ENCODE data around the gene CSMD2.

Gene CSMD2

DNA sequence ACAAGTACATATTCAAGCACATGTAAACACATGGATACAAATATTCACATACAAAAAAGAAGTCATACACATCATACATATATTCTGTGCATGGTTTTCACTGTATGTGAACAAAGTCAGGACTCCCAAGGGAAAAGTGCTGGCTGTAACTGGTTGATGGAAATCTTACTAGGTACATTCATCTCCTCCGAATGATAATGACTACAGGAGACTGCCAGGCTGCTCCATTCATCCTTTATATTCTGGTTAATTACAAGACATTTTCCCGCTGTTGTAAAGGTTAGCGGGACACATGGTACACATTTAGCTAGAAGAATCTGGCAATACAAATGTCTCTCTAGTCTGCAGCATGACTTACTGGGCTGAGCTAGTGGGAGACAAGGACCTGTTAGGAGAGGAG is 327.4 kb downstream of the CSMD2 start:
- peaks cover 35% of the 10 kb centered on the region for H3K27me3 ChIP-seq (replicated peaks; ENCODE audit: insufficient read depth, low read length)
- no peaks in the 10 kb centered on the region for H3K9me2 ChIP-seq (replicated peaks; ENCODE audit: insufficient read depth, low read length)
- TF ChIP-seq EZH2phosphoT487 (IDR thresholded peaks at IDR 0.05; ENCODE audit: low read length) (no peak), EZH2 (optimal IDR thresholded peaks at IDR 0.05; ENCODE audit: low read depth, low read length) (no peak)
- TF ChIP-seq, protein P1, sequence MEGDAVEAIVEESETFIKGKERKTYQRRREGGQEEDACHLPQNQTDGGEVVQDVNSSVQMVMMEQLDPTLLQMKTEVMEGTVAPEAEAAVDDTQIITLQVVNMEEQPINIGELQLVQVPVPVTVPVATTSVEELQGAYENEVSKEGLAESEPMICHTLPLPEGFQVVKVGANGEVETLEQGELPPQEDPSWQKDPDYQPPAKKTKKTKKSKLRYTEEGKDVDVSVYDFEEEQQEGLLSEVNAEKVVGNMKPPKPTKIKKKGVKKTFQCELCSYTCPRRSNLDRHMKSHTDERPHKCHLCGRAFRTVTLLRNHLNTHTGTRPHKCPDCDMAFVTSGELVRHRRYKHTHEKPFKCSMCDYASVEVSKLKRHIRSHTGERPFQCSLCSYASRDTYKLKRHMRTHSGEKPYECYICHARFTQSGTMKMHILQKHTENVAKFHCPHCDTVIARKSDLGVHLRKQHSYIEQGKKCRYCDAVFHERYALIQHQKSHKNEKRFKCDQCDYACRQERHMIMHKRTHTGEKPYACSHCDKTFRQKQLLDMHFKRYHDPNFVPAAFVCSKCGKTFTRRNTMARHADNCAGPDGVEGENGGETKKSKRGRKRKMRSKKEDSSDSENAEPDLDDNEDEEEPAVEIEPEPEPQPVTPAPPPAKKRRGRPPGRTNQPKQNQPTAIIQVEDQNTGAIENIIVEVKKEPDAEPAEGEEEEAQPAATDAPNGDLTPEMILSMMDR (IDR thresholded peaks at IDR 0.05; ENCODE audit: low read length), result no peak
- H2AFZ ChIP-seq (ENCODE audit: low read length), result no peak overlapping the region
- no peak overlapping the region for H3K4me2 ChIP-seq (ENCODE audit: low read depth, low read length)
- DNase-seq, result no peak
- no peak overlapping the region for H3K9ac ChIP-seq (ENCODE audit: low read length)
- no peaks in the 10 kb centered on the region for H3K36me3 ChIP-seq (replicated peaks; ENCODE audit: insufficient read depth, low read length)
- no peaks in the 10 kb centered on the region for H4K20me1 ChIP-seq (ENCODE audit: insufficient read depth, low read length)
- H3K27ac ChIP-seq (ENCODE audit: low read length), result no peak overlapping the region
- H3K9me3 ChIP-seq (replicated peaks; ENCODE audit: insufficient read depth, low read length), result no peaks in the 10 kb centered on the region
- H3F3A ChIP-seq (ENCODE audit: insufficient read depth, low read length), result no peaks in the 10 kb centered on the region
- no peak overlapping the region for H3K4me3 ChIP-seq (ENCODE audit: low read length)
- H3K79me2 ChIP-seq (ENCODE audit: low read length), result no peaks in the 10 kb centered on the region
- no peaks in the 10 kb centered on the region for H3K4me1 ChIP-seq (ENCODE audit: low read length)

DNA sequence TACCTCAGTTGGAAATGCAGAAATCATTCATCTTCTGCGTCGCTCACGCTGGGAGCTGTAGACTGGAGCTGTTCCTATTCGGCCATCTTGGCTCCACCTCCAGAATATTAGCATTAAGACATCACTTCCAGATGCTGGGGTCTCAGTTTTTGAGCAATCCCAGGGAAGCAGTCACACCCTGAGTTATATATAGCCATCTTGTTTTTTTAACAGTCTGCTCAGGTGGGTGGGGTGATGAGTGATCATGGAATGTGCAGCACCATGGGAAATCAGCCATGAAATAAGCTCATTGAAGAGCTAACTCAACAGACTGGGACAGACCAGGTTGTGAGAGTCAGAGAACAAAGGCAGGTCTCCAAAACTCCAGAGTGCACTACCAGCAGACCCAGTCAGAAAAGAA is 328.1 kb downstream of the CSMD2 start:
- Histone ChIP-seq H3K4me2 (ENCODE audit: low read depth, low read length) (no peak overlapping the region), H3K79me2 (ENCODE audit: low read length) (no peaks in the 10 kb centered on the region), H3K27ac (ENCODE audit: low read length) (no peak overlapping the region), H4K20me1 (ENCODE audit: insufficient read depth, low read length) (no peaks in the 10 kb centered on the region), H3K36me3 (replicated peaks; ENCODE audit: insufficient read depth, low read length) (no peaks in the 10 kb centered on the region), H2AFZ (ENCODE audit: low read length) (no peak overlapping the region), H3K27me3 (replicated peaks; ENCODE audit: insufficient read depth, low read length) (peaks cover 32% of the 10 kb centered on the region), H3K4me1 (ENCODE audit: low read length) (no peaks in the 10 kb centered on the region), H3F3A (ENCODE audit: insufficient read depth, low read length) (no peaks in the 10 kb centered on the region), H3K9ac (ENCODE audit: low read length) (no peak overlapping the region), H3K4me3 (ENCODE audit: low read length) (no peak overlapping the region), H3K9me3 (replicated peaks; ENCODE audit: insufficient read depth, low read length) (no peaks in the 10 kb centered on the region), H3K9me2 (replicated peaks; ENCODE audit: insufficient read depth, low read length) (no peaks in the 10 kb centered on the region)
- DNase-seq, result no peak
- TF ChIP-seq, protein P1 (IDR thresholded peaks at IDR 0.05; ENCODE audit: low read length), result no peak
- TF ChIP-seq EZH2 (optimal IDR thresholded peaks at IDR 0.05; ENCODE audit: low read depth, low read length), result no peak
- TF ChIP-seq EZH2phosphoT487 (IDR thresholded peaks at IDR 0.05; ENCODE audit: low read length), result no peak

DNA sequence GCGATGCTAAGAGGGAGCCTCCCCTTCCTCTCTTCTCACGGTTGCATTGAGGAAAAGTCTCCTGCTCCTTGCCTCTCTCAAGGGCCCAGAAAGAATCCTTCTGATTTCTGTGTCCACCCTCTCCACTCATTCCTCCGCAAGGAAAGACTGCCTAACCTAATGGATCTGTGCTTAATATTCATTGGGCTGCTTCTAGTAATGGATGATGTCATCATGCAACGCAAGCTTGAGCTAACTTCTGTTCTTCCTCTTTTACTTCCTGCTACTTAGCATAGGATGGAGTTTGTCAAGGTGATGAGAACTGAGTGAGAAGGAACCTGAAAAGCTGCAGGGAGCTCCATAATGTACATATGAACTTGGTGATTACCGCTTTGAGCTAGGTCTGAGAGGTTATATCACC is 336.4 kb downstream of the CSMD2 start:
- Histone ChIP-seq H3K4me2 (ENCODE audit: low read depth, low read length) (no peak overlapping the region), H3K9me3 (replicated peaks; ENCODE audit: insufficient read depth, low read length) (no peaks in the 10 kb centered on the region), H3K27ac (ENCODE audit: low read length) (no peak overlapping the region), H4K20me1 (ENCODE audit: insufficient read depth, low read length) (no peaks in the 10 kb centered on the region), H3F3A (ENCODE audit: insufficient read depth, low read length) (no peaks in the 10 kb centered on the region), H2AFZ (ENCODE audit: low read length) (no peak overlapping the region), H3K9ac (ENCODE audit: low read length) (no peak overlapping the region), H3K36me3 (replicated peaks; ENCODE audit: insufficient read depth, low read length) (no peaks in the 10 kb centered on the region), H3K9me2 (replicated peaks; ENCODE audit: insufficient read depth, low read length) (no peaks in the 10 kb centered on the region), H3K4me3 (ENCODE audit: low read length) (no peak overlapping the region), H3K79me2 (ENCODE audit: low read length) (no peaks in the 10 kb centered on the region), H3K4me1 (ENCODE audit: low read length) (no peaks in the 10 kb centered on the region), H3K27me3 (replicated peaks; ENCODE audit: insufficient read depth, low read length) (peaks cover 7% of the 10 kb centered on the region)
- no peak for DNase-seq
- TF ChIP-seq, protein P1 (IDR thresholded peaks at IDR 0.05; ENCODE audit: low read length), result no peak
- TF ChIP-seq EZH2 (optimal IDR thresholded peaks at IDR 0.05; ENCODE audit: low read depth, low read length) (no peak), EZH2phosphoT487 (IDR thresholded peaks at IDR 0.05; ENCODE audit: low read length) (no peak)

All from MM.1S (cell line).